Esophagus squamous epithelium (tissue), 4 donors: ENCODE data around the gene CHMP4A.

Experiments
- CTCF ChIP-seq, 6 experiments: fragments of 450-650 bp in 4 of 6; fragments of 200-600 bp in 2 of 6; sonication (generic) in 2 of 6; IDR thresholded peaks; one replicate each; pipeline ENCODE4 v1.5.1; 2016 to 2019; ENCODE audit warnings: antibody characterized with exemption in 6 of 6, mild to moderate bottlenecking in 4 of 6, moderate library complexity in 4 of 6
- POLR2A ChIP-seq, 4 donors: fragments of 450-650 bp; IDR thresholded peaks; one replicate each; pipeline ENCODE4 v1.6.1; 2017; ENCODE audit warnings: antibody characterized with exemption in 4 of 4, mild to moderate bottlenecking in 4 of 4, moderate library complexity in 3 of 4

GRCh38 chr14:24178399-24179178 lies 34.7 kb downstream of the CHMP4A start:
- no peak for TF ChIP-seq CTCF (IDR thresholded peaks at IDR 0.05)
- TF ChIP-seq POLR2A (IDR thresholded peaks at IDR 0.05) = no peak
